Activated CD8-positive, alpha-beta memory T cell treated with anti-CD3 and anti-CD28 coated beads, Interleukin-2, amount 50 U/mL, for 48 hours (primary cell): Measurements from ENCODE around the gene ANKRD33.

Experiments
- DNase-seq: peaks from one replicate; pipeline ENCODE4 v3.0.0-alpha.2; 2020

The ANKRD33 gene, protein sequence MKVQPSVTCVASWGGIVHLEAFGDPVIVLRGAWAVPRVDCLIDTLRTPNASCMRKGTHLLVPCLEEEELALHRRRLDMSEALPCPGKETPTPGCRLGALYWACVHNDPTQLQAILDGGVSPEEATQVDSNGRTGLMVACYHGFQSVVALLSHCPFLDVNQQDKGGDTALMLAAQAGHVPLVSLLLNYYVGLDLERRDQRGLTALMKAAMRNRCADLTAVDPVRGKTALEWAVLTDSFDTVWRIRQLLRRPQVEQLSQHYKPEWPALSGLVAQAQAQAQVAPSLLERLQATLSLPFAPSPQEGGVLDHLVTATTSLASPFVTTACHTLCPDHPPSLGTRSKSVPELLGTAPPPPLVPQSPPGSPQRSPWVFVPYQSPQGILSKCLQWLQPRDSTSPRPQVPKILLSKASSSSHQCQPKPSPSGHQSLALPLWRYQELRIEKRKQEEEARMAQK

DNA sequence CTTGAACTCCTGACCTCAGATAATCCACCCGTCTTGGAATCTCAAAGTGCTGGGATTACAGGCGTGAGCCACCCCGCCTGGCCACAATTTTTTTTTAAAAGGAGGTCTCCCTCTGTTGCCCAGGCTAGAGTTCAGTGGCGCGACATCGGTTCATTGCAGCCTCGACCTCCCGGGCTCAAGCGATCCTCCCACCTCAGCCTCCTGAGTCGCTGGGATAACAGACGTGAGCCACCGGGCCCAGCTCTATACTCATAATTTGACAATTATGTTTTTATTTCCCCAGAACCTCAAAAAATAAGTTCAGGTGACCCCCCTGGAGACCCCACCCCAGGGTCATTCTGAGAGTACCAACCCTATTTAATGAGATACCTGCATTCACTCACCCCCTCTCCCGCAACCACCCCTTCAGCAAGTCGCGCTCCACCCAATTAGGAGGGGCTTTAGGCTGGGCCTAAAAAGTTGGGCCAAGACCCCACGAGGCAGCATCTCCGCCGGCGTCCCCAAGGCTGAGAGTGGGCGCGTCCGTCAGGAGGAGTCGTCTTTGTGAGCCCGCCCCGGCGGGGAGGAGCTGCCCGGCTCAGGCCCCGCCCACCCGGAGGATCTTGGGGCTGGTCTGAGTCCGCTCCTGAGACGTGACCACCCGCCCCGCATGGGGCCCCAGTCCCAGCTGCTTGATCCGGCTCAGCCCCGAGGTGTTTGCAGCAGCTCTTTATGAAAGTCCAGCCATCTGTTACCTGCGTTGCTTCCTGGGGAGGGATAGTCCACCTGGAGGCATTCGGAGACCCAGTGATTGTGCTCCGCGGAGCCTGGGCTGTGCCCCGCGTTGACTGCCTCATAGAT lies at the start of gene ANKRD33:
ANKRD33 (plus strand) TSS at position 628 of the 840 bp plus-strand sequence; CDS start at position 712, 84 bp downstream.
- DNase-seq = no peak

DNA sequence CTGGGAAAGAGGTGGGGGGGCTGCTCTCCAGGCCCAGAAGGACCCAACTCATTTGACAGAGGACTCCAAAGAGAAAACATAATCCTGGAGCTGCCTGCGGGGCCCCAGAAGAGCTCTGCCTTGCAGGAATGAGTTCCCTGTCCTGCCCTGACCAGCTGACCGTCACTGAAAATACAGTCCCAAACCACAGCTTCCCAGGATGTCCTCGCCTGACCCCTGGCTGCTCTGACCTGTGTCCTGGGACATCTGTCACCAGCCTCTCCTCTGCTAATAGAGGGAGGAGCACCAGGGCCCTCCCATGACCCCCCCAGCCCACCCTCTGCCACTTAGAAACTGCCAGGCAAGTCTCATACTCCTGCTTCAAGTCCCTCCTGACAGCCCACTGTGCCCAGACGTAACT lies 49.1 kb upstream of the ANKRD33 start:
- no peak for DNase-seq

GRCh38 chr12:51839310-51839947 lies 48.5 kb upstream of the ANKRD33 start:
- no peak for DNase-seq

DNA sequence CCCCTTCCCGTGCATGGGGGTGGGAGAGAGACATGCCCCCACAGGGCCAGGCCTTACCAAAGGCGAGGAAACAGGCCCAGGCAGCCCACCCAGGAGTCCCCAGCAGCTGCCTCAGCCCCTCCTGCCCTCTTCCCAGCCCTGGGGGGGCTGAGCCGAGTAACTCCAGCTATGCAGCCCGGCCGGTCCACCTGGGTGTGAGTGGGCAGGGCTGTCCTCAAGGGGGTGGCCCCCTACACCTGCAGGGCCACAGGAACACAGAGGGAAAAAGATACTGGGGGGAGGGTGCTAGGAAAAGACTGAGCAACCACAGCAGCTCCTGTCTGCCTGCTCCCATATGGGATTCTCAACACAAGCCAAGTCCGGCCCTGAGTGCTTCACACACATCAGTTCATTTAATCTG lies 46.9 kb upstream of the ANKRD33 start:
- no peak for DNase-seq

- no peak for DNase-seq
Observed at GRCh38 chr12:51841727-51842126, 46.2 kb upstream of the ANKRD33 start.

DNA sequence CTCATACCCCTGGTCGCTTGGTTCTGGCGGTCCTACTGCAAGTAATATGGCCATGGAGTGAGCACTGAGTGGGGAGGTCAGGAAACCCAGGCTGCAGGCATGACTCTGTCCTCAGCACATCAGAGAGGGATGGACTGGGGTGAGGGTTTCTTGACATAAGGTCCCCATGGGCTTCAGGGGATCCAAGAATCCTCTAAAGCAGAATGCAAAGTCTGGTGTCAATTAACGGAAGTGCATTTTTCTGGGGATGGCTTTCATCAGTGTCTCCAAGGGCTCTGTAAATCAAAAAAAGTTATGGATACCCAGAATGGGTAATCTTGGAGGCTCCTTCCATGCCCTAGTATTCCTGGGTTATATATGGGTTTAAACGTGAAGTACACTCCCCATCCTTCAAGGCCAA lies 43.0 kb upstream of the ANKRD33 start:
- DNase-seq = no peak

DNA sequence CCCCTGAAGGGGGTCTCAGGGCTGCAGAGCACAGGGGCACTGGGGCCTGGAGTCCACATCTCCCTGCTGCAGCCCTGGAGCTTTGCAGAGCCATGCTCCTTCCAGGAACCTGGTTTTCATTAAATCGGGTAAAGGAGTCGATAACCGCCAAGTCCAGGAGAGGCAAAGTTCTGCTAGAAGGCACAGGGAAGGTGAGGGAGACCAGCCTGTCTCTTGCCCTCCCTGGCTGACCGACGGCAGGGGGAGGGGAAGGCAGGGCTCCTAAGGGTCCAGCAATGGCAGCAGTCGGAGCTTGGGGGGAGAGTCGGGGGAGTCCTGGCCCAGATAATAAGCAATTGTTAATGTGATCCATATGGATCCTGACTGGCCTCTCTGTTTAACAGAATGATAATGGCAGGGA lies 42.4 kb upstream of the ANKRD33 start:
- no peak for DNase-seq

DNA sequence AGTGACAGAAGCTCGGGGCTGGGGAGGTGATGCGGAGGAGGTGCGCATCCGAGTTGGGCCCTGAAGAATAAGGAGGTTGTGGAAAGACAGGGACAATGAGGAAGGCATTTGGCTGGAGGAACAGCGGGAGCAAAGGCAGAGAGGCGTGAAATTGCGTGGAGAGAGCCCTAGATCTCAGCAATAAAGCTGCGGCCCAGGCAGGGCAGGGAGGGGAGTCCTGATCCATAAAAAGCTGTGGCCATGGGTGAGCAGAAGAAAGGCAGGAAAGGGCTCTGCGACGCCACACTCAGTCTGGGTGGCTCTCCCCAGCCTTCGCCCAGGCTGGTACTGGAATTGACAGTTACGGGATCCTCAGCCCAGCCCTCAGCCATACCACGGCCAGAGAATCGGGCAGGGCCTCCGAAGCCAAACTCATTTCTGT lies 41.6 kb upstream of the ANKRD33 start:
- no peak for DNase-seq

DNA sequence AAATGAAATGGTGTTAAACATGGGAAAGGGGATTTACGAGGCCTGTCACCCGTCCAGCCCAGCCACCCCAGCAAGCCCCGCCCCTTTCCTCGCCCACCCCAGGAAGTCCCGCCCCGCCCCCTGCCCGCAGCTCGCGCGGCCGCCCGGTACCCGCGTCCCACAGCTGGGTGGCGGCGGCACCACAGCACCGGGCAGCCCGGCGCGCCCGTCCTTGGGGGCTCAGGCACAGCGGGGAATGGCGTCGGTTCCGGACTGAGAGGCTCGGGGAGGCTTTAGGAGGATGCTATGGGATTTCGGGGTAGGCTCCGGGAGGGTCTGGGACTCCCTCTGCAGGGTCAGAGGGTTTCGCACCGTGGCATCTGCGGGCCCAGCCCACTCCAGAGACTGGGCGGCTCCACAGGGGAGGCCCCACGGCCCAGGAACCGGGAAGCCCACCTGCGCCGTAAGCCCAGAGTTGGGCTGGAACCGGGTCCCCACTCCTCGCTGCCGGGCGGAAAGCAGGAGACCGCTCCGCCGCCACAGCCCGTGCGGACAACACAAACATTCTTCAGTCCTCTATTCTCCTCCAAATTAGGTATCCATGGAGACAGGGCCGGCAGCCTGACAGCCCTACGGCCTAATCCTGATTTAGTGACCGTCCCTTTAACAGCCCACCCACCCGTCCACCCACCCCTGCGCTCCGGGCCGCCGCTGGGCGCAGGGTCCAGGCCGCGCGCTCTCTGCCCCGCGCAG lies 40.8 kb upstream of the ANKRD33 start:
- DNase-seq = peak; percentile 77

DNA sequence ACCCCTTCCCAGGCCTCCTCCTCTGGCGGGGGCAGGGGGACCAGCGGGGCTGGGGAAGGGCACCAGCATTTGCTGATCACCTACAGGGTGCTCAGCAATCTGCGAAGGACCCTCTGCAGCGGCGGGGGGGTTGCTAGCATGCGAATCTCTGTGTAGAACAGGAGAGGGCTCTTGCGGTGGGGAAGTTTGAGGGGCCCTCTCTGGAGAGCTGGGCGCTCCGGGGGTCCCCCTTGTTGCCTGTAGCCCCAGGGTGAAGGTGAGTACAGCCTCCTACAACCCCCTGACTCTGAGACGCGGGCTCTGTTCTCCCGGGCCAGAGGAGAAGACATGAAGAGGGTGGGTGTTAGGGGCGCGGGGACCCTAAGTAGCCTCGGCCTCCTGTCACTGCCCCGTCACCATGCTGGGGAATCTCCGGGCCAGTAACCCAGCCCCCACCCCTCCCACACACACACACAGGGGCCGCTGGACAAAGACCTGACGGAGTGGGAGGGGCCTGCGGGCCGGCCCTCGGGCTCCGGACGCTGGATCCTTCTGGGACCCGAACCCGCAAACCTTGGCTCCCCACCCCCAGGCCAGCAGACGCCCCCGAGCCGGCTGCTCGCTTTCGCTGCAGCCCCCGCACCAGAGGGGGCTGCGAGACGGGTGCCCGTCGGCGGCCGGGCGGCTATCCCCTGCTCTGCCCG lies 40.1 kb upstream of the ANKRD33 start:
- no peak for DNase-seq

DNA sequence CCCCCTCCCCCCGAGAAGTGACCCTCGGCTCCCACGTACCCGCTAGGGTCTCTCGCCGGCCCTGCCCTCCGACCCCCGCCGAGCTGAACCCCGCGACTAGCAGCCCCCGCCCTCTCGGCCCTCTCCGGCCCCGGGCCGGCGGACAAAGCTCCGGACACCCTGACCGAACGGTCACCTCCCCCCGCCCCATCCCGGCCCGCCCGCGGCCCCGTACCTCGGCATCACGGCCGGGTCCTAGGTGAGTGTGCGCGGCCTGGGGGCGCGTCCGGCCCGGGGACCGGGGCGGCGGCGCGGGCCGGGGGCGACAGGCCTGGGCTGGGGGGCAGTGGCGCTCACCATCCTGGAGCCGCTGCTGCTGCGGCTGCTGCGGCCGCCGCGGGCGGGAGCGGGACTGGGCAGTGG lies 39.6 kb upstream of the ANKRD33 start, which contains the start of gene FIGNL2:
FIGNL2 (minus strand) TSS at position 393 of the 402 bp plus-strand sequence. CDS start 26,305 bp downstream, outside the sequence.
- no peak for DNase-seq

DNA sequence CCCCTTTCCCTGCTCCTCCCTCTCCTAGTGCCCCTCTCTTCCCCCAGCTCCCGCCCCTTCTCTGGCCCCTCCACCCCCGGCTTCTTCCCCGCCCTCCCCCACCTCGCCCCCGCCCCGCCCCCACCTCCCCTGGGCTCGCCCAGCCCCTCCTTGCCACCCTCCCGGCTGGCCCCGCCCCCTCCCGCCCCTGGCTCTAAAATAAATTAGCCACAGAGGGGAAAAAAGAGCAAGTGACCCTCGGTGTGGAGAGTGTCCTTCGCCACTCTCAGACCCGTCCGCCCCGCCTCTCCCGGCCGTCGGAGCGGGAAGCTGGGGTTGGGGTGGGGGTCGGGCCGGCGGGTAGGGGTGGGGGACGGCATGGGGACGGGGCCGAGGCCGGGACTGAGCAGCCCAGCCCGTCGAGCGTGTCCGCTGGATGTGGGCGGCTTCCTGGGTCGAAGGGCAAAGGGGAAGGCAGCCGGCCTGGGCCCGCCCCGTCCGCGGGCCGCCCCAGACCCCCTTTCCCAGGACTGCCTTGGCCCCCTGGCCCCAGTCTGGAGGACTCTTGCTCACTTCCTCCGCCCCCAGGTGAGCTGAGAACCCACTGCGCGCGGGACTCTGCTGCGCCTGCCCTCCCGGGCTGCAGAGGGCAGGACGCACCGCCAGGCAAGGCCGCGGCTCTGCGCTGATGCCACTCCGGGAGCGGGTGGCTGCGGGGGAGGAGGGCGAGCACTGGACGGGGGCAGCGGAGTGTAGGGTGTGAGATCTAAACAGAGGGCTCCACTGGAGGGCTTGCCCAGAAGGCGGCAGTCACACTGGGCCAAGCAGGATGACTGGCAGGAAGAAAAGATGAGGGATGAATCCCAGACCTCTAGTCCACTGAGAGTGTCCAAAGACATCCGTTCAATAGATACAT lies 38.8 kb upstream of the ANKRD33 start:
- no peak for DNase-seq

DNA sequence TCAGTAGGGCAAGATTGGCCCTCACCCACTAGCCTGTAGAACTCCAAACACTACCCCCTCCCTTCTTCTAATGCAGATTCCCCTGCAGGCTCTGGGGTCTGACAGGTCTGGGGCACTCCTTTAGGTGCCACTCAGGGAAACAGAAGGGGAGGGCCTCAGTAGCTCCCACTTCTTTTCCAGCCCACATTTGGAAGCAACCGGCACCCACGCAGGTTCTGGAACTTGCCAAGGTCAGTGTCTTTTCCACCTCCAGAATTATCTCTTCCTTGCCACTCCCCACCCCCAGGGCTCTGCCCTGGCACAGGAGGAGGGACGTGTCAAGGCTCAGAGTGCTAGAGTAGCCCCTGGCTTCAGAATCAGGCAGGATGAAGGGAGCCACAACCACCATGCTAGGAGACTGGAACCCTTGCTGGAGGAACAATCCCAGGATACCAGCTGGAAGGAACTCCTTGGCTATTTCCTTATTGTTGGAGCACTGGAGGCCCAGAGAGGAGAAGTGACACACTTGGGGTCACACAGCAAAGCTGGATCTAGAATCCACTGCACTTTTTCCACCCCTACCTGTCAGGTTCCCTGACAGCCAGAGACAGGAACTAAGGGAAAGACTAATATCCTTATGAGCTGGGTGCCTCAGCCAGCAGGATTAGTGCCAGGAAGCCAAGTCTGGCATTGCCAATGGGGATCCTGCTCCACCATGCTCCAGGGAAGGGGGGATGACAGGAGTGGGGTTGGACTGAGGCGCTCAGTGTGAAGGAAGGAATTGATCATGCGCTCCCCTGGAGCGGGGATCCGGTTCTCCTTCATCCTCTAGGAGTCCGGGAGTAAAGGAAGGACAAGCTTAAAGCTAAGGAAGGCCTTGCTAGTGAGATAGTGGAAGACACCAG lies 37.6 kb upstream of the ANKRD33 start:
- no peak for DNase-seq

- DNase-seq = no peak
Observed at GRCh38 chr12:51850965-51851299, 37.0 kb upstream of the ANKRD33 start.

GRCh38 chr12:51851413-51852124 lies 36.3 kb upstream of the ANKRD33 start:
- DNase-seq = no peak

DNA sequence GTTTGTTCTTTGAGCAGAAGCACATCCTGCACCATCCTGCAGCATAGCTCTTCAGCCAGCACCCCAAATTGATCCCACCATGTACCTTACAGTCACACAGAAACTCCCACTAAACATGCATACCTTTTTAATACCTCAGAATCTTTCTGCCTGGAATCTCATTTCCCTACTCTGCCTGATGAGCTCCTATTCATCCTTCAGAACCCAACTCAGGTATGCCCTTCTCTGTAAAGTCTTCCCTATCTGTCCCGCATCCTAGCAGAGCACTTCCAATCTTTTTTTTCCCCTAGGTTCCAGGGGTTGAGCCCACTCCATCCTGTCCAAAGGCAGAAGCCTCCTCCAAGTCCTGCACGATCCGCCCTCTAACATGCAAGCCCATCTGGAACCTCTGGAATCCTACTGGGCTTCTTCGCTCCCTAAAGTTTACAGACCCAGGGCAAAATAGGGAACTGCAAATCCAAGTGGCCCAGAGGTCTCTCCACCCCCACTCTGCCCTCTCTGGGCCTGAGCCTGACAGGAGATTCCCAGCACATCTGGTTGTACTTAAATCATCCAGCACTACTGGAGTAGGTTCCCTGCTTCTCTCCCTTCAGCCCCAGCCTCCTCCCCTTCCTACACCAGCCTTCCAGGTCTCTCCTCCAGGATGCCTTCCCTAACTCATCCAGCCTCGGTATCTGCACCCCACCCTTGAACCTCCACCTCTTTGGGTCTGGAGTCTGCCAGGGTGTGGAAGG lies 35.3 kb upstream of the ANKRD33 start:
- no peak for DNase-seq

DNA sequence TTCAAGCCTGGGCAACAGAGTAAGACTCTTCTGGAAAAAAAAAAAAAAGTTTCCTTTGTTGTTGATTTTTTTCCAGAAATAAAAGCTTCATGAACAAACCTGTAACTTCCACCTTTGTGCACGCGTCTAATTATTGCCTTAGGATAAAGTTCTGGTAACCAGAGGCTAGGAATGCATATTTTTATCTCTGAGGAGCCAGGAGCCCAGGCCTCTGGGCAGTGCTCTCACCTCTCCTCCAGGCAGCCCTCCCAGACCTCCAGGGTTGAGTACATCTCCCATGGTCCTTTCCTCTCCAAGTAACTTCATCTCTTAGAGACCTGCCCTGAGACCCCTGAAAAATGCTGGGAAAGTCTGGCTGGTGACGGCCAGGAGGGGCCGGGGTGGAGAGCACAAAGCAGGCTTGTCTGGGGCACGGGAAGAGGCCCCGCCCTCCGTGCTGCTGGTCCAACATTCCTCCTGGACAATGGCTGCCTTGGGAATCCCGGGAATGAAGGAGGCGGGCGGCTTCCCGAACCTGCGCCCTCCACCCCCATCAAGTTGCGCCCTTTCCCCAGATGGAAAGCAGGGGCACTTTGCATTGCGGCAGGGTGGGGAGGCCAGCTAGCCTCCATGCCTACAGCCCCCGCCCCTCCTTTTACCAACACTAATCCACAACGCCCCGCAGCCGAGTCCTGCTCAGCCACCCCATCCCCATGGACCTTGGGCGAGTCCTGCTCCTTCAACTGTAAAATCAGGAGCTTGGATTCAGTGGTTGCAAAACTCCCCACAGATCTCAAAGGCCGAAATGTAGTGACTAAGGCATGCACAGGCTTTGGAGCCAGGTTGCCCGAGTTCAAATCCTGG lies 32.1 kb upstream of the ANKRD33 start:
- DNase-seq = no peak

GRCh38 chr12:51860986-51861385 lies 26.9 kb upstream of the ANKRD33 start:
- DNase-seq = no peak
